H1 (cell line): ENCODE measurements around the gene SLC4A9. TPM values are rescaled to one million over a fixed set of nuclear protein-coding genes. Genes with fewer than 3 reads are reported as not detected.

Experiments used
- CTCF ChIA-PET: fragments of 300-600 bp; sonication (Branson Sonifier 250); formaldehyde crosslinking; loops from one replicate; lab custom pipeline; 2021; ENCODE audit not compliant: partially characterized antibody; lab: Charles Lee
- POLR2A ChIA-PET: fragments of 300-600 bp; sonication (Branson Sonifier 250); formaldehyde crosslinking; loops from one replicate; lab custom pipeline; 2021; ENCODE audit warnings: inconsistent platforms; ENCODE audit not compliant: partially characterized antibody; lab: Charles Lee
- DNase-seq, 2 experiments: peaks; one replicate each; pipeline versions ENCODE4 v3.0.0 to v3.0.0-alpha.2; 2010 to 2022; ENCODE audit warnings: low spot score in 2 of 2, low read depth in 1 of 2, mixed read lengths in 1 of 2
- FAIRE-seq: peaks from 2 replicates; lab custom pipeline; 2011; peaks lifted over from hg19 to GRCh38; lab: Jason Lieb, UNC
- H2AFZ ChIP-seq: 2 replicates; pipeline ENCODE4 v1.8.1; 2012; ENCODE audit warnings: low read length, inconsistent platforms
- H2AK5ac ChIP-seq: 2 replicates; pipeline ENCODE4 v1.6.1; 2013; ENCODE audit warnings: low read depth, low read length
- H2BK120ac ChIP-seq: replicated peaks from 2 replicates; pipeline ENCODE3; 2013; ENCODE audit warnings: low read depth, low read length, inconsistent platforms
- H2BK12ac ChIP-seq: 2 replicates; pipeline ENCODE4 v1.6.1; 2013; ENCODE audit warnings: low read depth, low read length
- H2BK15ac ChIP-seq: 2 replicates; pipeline ENCODE4 v1.6.1; 2013; ENCODE audit warnings: low read length
- H2BK20ac ChIP-seq: 2 replicates; pipeline ENCODE4 v1.6.1; 2013; ENCODE audit warnings: low read length
- H2BK5ac ChIP-seq: 2 replicates; pipeline ENCODE4 v1.6.1; 2013; ENCODE audit warnings: low read depth, low read length
- H3K14ac ChIP-seq: 2 replicates; pipeline ENCODE4 v1.6.1; 2013; ENCODE audit warnings: inconsistent platforms; ENCODE audit not compliant: insufficient read length
- H3K18ac ChIP-seq: 2 replicates; pipeline ENCODE4 v1.6.1; 2013; ENCODE audit warnings: low read length; ENCODE audit errors: extremely low read depth
- H3K23ac ChIP-seq: 2 replicates; pipeline ENCODE4 v1.6.1; 2013; ENCODE audit warnings: inconsistent platforms; ENCODE audit not compliant: insufficient read length
- H3K23me2 ChIP-seq: 2 replicates; pipeline ENCODE4 v1.6.1; 2013; ENCODE audit warnings: low read depth, low read length
- H3K27ac ChIP-seq: 2 replicates; pipeline ENCODE4 v1.6.1; 2011; ENCODE audit warnings: low read depth, low read length, inconsistent platforms
- H3K27me3 ChIP-seq, 4 experiments: replicated peaks in 1 of 4; 1 replicate in 1 of 4; 2 replicates in 3 of 4; pipeline versions ENCODE4 v1.6.1 to v1.8.1; 2011 to 2013; ENCODE audit warnings: low read length in 3 of 4, mild to moderate bottlenecking in 3 of 4, inconsistent platforms in 2 of 4, mixed read lengths in 2 of 4, moderate library complexity in 1 of 4; ENCODE audit not compliant: control insufficient read depth in 3 of 4, insufficient read depth in 3 of 4; ENCODE audit errors: extremely low read depth in 1 of 4
- H3K36me3 ChIP-seq, 4 experiments: 2 replicates each; pipeline versions ENCODE4 v1.6.1 to v1.8.1; 2011 to 2013; ENCODE audit warnings: mild to moderate bottlenecking in 4 of 4, low read length in 3 of 4, moderate library complexity in 2 of 4, control low read depth in 1 of 4, inconsistent platforms in 1 of 4; ENCODE audit not compliant: insufficient read depth in 4 of 4, control insufficient read depth in 2 of 4
- H3K4ac ChIP-seq: replicated peaks from 2 replicates; pipeline ENCODE3; 2013; ENCODE audit warnings: low read length, low read depth, mixed read lengths, inconsistent platforms; ENCODE audit not compliant: insufficient read length
- H3K4me1 ChIP-seq, 4 experiments: replicated peaks in 1 of 4; 1 replicate in 1 of 4; 2 replicates in 3 of 4; pipeline versions ENCODE4 v1.6.1 to v1.8.1; 2011 to 2013; ENCODE audit warnings: low read length in 3 of 4, inconsistent platforms in 2 of 4, mixed read lengths in 1 of 4; ENCODE audit not compliant: insufficient read depth in 4 of 4, control insufficient read depth in 3 of 4
- H3K4me2 ChIP-seq, 2 experiments: 2 replicates each; pipeline versions ENCODE4 v1.6.1 to v1.8.1; 2011 to 2013; ENCODE audit warnings: low read depth in 2 of 2, low read length in 2 of 2, control low read depth in 1 of 2, inconsistent platforms in 1 of 2, mild to moderate bottlenecking in 1 of 2; ENCODE audit not compliant: insufficient read depth in 1 of 2
- H3K4me3 ChIP-seq, 4 experiments: fragments of 200-600, 300-600 bp in 1 of 4; sonication (generic), shearing (Covaris generic), sonication (Bioruptor Twin) in 1 of 4; 2 replicates each; pipeline versions ENCODE4 v1.5.1 to v1.8.1; 2011 to 2016; ENCODE audit warnings: low read length in 4 of 4, low read depth in 3 of 4, control low read depth in 2 of 4, inconsistent platforms in 2 of 4, mild to moderate bottlenecking in 2 of 4, mixed read lengths in 1 of 4, moderate library complexity in 1 of 4; ENCODE audit not compliant: insufficient read depth in 2 of 4; ENCODE audit errors: extremely low read depth in 1 of 4
- H3K56ac ChIP-seq: replicated peaks from 2 replicates; pipeline ENCODE3; 2013; ENCODE audit warnings: low read depth, mild to moderate bottlenecking, mixed read lengths, low read length, inconsistent platforms; ENCODE audit not compliant: insufficient read length
- H3K79me1 ChIP-seq: 2 replicates; pipeline ENCODE4 v1.6.1; 2013; ENCODE audit warnings: low read depth, low read length, control low read depth
- H3K79me2 ChIP-seq, 2 experiments: 2 replicates each; pipeline versions ENCODE4 v1.6.1 to v1.8.1; 2012 to 2013; ENCODE audit warnings: low read length in 2 of 2, mild to moderate bottlenecking in 2 of 2, inconsistent platforms in 1 of 2; ENCODE audit not compliant: insufficient read depth in 2 of 2, control insufficient read depth in 1 of 2
- H3K9ac ChIP-seq, 4 experiments: replicated peaks in 1 of 4; 1 replicate in 1 of 4; 2 replicates in 3 of 4; pipeline versions ENCODE4 v1.6.1 to v1.8.1; 2011 to 2013; ENCODE audit warnings: low read depth in 3 of 4, low read length in 3 of 4, control low read depth in 2 of 4, mild to moderate bottlenecking in 2 of 4, moderate library complexity in 2 of 4, inconsistent platforms in 1 of 4; ENCODE audit errors: extremely low read depth in 1 of 4
- H3K9me3 ChIP-seq, 2 experiments: 2 replicates each; pipeline versions ENCODE4 v1.6.1 to v1.8.1; 2012 to 2013; ENCODE audit warnings: mild to moderate bottlenecking in 2 of 2, moderate library complexity in 2 of 2, control low read depth in 1 of 2, inconsistent platforms in 1 of 2, low read depth in 1 of 2, low read length in 1 of 2, mixed read lengths in 1 of 2; ENCODE audit not compliant: insufficient read depth in 2 of 2
- H4K20me1 ChIP-seq, 2 experiments: replicated peaks in 1 of 2; 2 replicates each; pipeline versions ENCODE3 to v1.8.1; 2011 to 2013; ENCODE audit warnings: inconsistent platforms in 2 of 2, low read length in 2 of 2, mild to moderate bottlenecking in 1 of 2; ENCODE audit not compliant: insufficient read depth in 2 of 2, control insufficient read depth in 1 of 2
- H4K5ac ChIP-seq: 2 replicates; pipeline ENCODE4 v1.6.1; 2013; ENCODE audit warnings: low read length, low read depth, mixed read lengths, inconsistent platforms; ENCODE audit not compliant: insufficient read length
- H4K8ac ChIP-seq: 2 replicates; pipeline ENCODE4 v1.8.0; 2013; ENCODE audit warnings: mild to moderate bottlenecking, moderate library complexity, low read length, inconsistent platforms; ENCODE audit not compliant: insufficient read depth; ENCODE audit errors: extremely low read depth
- H4K91ac ChIP-seq: replicated peaks from 2 replicates; pipeline ENCODE3; 2013; ENCODE audit warnings: low read length, mixed read lengths, inconsistent platforms; ENCODE audit not compliant: insufficient read length
- KDM5A ChIP-seq: fragments of 200-600 bp; IDR thresholded peaks from 2 replicates; pipeline ENCODE4 v1.7.1; 2012; ENCODE audit warnings: mild to moderate bottlenecking, low read length, inconsistent platforms, mixed read lengths
- POLR2AphosphoS5 ChIP-seq: IDR thresholded peaks from 2 replicates; pipeline ENCODE4 v1.6.1; 2011; ENCODE audit warnings: low read depth, low read length
- SRF ChIP-seq: IDR thresholded peaks from 2 replicates; pipeline ENCODE4 v1.6.1; 2011; ENCODE audit warnings: mild to moderate bottlenecking, low read depth, low read length, moderate library complexity
- SUZ12 ChIP-seq: fragments of 200-600 bp; sonication (generic); IDR thresholded peaks from 2 replicates; pipeline ENCODE4 v1.6.1; 2012; ENCODE audit warnings: mild to moderate bottlenecking, inconsistent platforms, low read length, moderate library complexity, mixed read lengths
- WGBS, 2 experiments: shearing (Covaris generic) in 1 of 2; methylation state at CpG; one replicate each; pipeline versions ENCODE4 v1.1.6 to v1.1.7; 2013 to 2015; ENCODE audit warnings: low lambda C conversion rate in 2 of 2, mixed read lengths in 2 of 2, inconsistent platforms in 1 of 2, low coverage in 1 of 2, missing lambda C conversion rate in 1 of 2; ENCODE audit not compliant: insufficient replicate concordance in 2 of 2, insufficient coverage in 1 of 2, insufficient read length in 1 of 2; ENCODE audit errors: extremely low coverage in 1 of 2, missing lambda C conversion rate in 1 of 2; 5-methylcytosine and 5-hydroxymethylcytosine counted together
- polyA plus RNA-seq, 7 experiments: library from polyadenylated mRNA; depleted of rRNA in 3 of 7; stranded (reverse) in 5 of 7; unstranded in 2 of 7; fragments of >200 nt in 5 of 7; fragments of 200-250 nt in 2 of 7; gene quantifications; 1 replicate in 5 of 7; 2 replicates in 1 of 7; 4 replicates in 1 of 7; pipeline versions ENCODE4 v1.2.1 to v1.2.3, GENCODE V29; 2011 to 2013; ENCODE audit warnings: missing spikeins in 2 of 7, mixed read lengths in 2 of 7
- total RNA-seq: library from RNA; stranded (reverse); fragmentation: NEBNext Ultra II Directional; extraction: Animal tissue kit (Norgen Biotek cat#: 25700); gene quantifications from 2 replicates; pipeline ENCODE4 v1.2.1, GENCODE V29; 2021
- TF ChIP-seq, protein P1 (sequence below): IDR thresholded peaks from 2 replicates; pipeline ENCODE4 v1.6.1; 2011; ENCODE audit warnings: low read length, improper control_type of control experiment

Gene SLC4A9
- total and polyA plus RNA-seq, 2 of the 8 experiments (the other 6 are each of a cell fraction or from before 2014, with no cell fraction given): 0.15 to 0.28 TPM

DNA sequence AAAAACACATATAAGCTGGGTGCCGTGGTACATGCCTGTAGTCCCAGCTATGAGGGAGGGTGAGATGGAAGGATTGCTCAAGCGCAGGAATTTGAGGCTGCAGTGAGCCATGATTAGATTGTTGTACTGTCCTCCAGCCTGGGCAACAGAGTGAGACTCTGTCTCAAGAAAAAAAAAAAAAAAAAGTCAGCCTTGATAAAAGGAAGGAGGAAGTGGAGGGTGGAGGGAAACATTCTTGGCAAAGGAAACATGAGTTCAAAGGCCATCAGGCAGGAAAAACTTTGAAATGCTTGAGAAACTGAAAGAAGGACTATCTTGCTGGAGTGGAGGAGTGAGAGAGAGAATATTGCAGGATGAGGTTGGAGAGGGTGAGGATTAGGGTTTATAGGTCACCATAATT is 23.3 kb downstream of the SLC4A9 start:
- Histone ChIP-seq H4K5ac (no peak overlapping the region), H4K20me1 (no peaks in the 10 kb centered on the region), H3K79me2 (no peaks in the 10 kb centered on the region), H3K9ac (no peak overlapping the region), H3K4me2 (no peak overlapping the region), H3K4me1 (no peaks in the 10 kb centered on the region), H3K4ac (no peak overlapping the region), H3K14ac (no peak overlapping the region), H2AFZ (no peak overlapping the region), H3K23ac (no peak overlapping the region), H2BK12ac (no peak overlapping the region), H2BK5ac (no peak overlapping the region), H3K18ac (no peak overlapping the region), H2BK20ac (no peak overlapping the region), H4K8ac (no peak overlapping the region), H3K27me3 (no peaks in the 10 kb centered on the region), H3K27ac (no peak overlapping the region), H3K4me3 (no peak overlapping the region), H3K23me2 (no peaks in the 10 kb centered on the region), H2AK5ac (no peak overlapping the region), H3K79me1 (no peaks in the 10 kb centered on the region), H3K56ac (no peak overlapping the region), H2BK120ac (no peak overlapping the region), H4K91ac (no peak overlapping the region), H3K36me3 (no peaks in the 10 kb centered on the region), H2BK15ac (no peak overlapping the region), H3K9me3 (no peaks in the 10 kb centered on the region)
- FAIRE-seq (no peak), DNase-seq (no peak)
- CTCF ChIA-PET: interaction anchor here (1.8 to 1.9 kb wide), 2 partner anchors 10 to 20 kb away, joined by 4 to 12 read pairs; no protein-coding TSS in a partner anchor
- POLR2A ChIA-PET: no interaction called here
- 83% methylated on average over 2 of the region's 2 CpGs; no CpG with 5 or more reads in 1 of the 2 experiments for WGBS, 2 experiments
- TF ChIP-seq KDM5A: no peak
- no peak for TF ChIP-seq SUZ12
- no peak for TF ChIP-seq SRF
- no peak for TF ChIP-seq POLR2AphosphoS5
- TF ChIP-seq, protein P1, sequence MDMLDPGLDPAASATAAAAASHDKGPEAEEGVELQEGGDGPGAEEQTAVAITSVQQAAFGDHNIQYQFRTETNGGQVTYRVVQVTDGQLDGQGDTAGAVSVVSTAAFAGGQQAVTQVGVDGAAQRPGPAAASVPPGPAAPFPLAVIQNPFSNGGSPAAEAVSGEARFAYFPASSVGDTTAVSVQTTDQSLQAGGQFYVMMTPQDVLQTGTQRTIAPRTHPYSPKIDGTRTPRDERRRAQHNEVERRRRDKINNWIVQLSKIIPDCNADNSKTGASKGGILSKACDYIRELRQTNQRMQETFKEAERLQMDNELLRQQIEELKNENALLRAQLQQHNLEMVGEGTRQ: no peak
